Activated CD4-positive, CD25-positive, alpha-beta regulatory T cell treated with anti-CD3 and anti-CD28 coated beads, Interleukin-2, amount 50 U/mL, for 16 hours (primary cell): ENCODE data around the gene HDGFL2.
"Not testable (repeated sequence)": the region's sequence is repeated elsewhere in the genome, so short reads cannot be mapped to it uniquely, and the experiment has no call there.

Source experiments
- DNase-seq: peaks from one replicate; pipeline ENCODE4 v3.0.0-alpha.2; 2020; ENCODE audit warnings: low read depth, low spot score

The HDGFL2 gene

DNA sequence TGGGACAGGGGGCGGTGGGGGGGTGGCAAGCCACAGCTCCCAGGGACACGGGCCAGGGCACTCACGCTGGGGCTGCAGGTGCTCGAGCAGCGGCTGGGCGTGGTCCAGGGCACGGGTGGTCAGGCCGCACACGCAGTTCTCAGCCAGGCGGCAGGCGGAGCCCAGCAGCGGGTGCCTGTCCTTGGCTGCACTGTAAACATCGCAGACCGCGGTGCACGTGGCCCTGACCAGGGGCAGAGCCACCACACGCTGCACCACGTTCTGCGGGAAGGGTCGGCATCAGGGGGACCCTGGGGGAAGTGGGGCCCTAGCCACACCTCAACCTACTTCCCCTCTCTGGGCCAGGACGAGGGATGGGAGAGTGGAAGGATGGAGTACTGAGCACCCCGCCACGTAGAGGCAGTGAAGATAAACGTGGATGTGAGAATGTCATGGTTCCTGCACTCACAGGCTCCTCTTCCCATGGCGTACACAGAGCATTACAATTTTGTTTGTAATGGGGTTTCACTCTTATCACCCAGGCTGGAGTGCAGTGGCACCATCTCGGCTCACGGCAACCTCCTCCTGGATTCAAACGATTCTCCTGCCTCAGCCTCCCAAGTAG lies 59.6 kb downstream of the HDGFL2 start:
- DNase-seq = no peak

- no peak for DNase-seq
Observed at GRCh38 chr19:4533334-4533733, 61.2 kb downstream of the HDGFL2 start.

DNA sequence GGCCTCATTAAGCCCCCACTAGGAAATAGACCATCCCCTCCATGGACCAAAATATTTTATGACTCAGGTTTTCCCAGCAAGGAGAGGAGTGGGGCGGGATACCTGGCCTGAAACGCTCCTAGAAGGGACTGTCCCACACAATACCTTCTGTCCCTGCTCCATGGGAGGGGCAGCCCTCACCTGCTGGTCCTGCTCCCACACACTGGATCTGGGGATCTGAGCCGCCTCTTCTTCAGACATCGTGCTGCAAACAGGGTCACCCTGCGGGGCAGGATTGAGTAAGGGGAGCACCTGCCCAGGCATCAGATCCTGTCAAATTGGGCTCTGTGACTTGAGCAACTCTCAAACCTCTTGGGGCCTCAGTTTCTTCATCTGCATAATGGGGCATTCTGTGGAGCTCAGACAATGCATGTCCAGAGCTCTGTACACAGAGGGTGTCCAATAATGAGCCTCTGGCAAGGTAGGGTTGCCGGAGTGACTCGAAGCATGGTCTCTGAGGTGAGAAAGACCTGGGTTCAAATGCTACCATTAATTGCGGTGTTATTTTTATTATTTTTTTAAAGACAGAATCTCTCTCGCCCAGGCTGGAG lies 61.8 kb downstream of the HDGFL2 start:
- DNase-seq = no peak

DNA sequence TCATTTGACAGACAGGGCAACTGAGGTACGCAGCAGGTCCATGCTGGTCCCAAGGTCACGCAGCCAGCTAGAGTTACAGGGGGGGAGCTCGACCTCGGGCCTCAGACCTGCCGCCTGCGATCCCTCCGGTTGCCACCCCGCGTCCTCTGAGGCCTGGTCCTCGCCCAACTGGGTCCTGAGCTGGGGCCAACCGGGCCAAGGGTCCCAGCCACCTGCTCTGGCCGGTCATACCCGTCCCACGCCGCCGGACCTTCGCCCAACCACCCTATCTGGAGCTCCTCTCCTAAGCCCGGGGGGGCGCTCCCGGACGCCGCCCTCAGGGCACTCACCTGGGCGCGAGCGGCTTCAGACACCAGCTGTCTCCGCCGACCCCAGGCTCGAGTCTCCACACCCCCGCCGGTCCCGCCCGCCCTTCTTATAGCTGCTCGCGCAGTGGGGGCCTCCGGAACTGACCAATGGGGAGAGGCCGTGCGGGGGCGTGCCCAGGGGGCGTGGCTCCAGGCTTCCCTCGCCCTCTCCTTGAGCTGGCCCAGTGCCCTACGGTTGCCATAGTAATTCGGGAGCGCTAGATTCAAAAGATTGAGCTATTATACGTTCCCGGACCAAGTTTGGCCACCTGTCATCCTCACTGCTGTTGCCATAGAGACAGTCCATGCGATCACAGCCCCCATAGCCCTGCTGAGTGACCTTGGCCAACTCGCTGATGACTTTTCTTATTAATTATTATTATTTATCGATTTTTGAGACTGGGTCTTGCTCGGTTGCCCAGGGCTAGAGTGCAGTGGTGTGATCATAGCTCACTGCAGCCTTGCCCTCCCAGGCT lies 63.0 kb downstream of the HDGFL2 start, which contains the start of gene PLIN5:
TSS of gene PLIN5 (minus strand) at position 389 of the 823 bp plus-strand sequence. CDS start 1,150 bp downstream, outside the sequence.
- DNase-seq = no peak

DNA sequence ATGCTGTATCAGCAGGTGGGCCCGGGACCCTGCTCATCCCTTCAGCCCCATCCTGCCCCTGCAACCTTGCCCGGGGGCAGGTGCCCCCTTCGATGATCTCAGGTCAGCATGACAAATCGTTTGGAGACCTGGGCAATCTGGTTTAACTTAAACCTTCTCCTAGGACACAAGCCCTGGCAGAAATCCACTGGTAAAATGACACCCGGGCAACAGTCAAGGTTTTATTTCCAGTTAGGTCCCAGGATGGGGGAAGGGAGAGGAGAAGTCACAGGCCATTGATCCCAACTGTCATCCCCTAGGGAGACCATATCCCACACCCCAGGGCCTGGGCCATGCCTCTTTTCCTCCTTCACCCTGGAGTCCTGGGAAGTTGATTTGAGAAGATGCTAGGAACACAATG lies 64.7 kb downstream of the HDGFL2 start:
- no peak for DNase-seq

DNA sequence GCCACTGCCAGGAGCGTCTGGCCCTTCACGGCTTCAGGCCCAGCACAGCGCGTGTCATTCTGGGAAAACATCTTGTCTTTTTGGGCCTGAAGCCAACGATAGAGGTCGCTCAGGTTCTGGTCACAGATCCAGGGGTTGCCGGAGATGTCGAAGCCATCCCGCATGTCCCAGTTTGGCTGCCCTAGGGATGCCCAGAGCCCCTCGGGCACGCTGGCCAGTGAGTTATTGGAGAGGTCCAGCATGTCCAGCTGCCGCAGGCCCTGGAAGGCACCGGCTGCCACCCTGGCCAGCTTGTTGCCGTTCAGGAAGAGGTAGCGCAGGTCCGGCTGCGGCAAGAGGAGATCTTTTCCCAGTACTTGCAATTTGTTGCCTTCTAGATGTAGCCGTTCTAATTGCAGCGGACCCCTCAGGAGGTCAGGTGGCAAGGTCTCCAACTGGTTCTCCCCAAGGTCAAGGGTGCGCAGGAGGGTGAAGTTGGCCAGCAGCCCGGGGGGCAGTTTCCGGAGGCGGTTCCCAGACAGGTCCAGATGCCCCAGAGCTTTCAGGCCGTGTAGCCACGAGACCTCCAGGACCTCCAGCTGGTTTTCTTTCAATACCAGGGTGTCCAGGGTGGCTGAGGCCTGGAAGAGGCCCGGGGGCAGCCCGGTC lies 66.0 kb downstream of the HDGFL2 start:
- DNase-seq = no peak

GRCh38 chr19:4538601-4538954 lies 66.5 kb downstream of the HDGFL2 start:
- no peak for DNase-seq

DNA sequence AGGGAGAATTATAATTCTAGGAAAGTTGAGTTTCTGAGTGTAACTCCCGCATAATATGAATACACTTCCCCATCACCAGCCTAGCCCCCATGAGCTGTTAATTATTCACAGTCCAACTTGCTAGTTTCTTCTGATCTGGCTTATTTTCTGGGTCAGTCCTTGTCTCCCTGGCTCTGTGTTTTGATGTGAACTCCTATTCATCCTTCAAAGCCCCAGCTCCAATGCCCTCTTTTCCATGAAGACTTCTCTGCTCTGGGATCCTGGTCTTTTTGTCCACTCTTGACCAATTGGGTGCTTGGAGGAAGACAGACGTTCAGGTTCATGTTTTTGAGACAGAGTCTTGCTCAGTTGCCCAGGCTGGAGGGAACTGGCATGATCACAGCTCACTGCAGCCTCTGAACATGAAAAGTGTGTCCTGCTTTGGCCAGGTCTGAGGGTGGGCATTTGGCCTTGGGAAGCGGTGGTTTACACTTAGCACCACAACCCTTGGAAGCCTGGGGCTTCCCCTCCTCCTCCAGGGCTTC lies 67.1 kb downstream of the HDGFL2 start:
- no peak for DNase-seq

GRCh38 chr19:4539693-4540581 lies 67.8 kb downstream of the HDGFL2 start, which contains the start of gene LRG1:
TSS of gene LRG1 (minus strand) at chr19:4540036. CDS start at chr19:4540013, 23 bp downstream.
- no peak for DNase-seq

- DNase-seq = no peak
Observed at GRCh38 chr19:4541114-4541805, 69.2 kb downstream of the HDGFL2 start.

DNA sequence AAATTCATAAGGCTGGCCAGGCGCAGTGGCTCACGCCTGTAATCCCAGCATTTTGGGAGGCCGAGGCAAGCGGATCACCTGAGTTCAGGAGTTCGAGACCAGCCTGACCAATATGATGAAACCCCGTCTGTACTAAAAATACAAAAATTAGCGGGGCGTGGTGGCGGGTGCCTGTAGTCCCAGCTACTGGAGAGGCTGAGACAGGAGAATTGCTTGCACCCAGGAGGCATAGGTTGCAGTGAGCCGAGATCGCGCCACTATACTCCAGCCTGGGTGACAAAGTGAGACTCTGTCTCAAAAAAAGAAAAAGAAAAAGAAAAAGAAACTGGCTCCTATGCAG lies 69.7 kb downstream of the HDGFL2 start:
- DNase-seq = not testable (repeated sequence)

DNA sequence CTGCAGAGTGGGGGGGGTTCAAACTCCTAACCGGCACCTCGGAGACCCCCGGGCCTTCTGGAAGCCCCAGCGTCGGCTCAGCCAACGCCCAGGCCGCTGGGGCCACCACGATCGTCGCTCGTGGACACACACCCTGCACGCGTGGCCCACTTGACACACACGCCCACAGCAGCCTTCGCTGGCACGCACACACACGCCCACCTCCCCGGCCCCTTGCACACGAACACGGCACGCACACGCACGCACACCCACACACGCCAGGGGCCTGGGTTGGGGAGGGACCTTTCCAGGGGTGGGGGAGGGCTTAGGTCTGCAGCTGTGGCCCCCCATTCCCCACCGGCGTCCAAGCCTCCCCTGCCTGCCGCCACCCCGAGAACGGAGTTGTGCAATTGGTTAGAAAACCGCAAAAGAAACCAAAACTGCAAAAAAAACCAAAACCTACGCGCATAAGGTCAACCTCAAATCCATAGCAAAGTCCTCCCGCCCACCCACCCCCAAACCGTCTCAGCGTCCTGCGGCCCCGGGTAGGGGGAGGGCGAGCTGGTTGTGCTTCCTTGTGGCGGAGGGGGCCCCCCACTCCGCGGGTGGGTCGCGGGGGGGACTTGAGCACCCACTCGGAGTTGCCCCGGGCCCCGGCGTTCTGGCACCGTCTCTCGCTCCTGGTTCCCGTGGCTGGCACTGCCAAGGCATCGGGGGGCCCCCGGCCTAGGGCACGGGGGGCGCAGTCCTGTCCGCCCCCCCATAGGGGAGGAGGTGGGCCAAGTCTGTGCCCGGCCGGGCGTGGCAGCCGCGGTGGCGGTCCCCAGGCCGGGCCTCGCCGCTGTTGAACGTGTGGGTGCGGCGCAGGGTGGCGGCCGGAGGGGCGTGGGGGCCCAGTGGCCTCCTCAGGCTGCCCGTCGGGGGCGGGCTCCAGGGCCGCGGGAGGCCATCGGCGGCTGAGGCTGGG lies 71.1 kb downstream of the HDGFL2 start:
- DNase-seq = no peak

DNA sequence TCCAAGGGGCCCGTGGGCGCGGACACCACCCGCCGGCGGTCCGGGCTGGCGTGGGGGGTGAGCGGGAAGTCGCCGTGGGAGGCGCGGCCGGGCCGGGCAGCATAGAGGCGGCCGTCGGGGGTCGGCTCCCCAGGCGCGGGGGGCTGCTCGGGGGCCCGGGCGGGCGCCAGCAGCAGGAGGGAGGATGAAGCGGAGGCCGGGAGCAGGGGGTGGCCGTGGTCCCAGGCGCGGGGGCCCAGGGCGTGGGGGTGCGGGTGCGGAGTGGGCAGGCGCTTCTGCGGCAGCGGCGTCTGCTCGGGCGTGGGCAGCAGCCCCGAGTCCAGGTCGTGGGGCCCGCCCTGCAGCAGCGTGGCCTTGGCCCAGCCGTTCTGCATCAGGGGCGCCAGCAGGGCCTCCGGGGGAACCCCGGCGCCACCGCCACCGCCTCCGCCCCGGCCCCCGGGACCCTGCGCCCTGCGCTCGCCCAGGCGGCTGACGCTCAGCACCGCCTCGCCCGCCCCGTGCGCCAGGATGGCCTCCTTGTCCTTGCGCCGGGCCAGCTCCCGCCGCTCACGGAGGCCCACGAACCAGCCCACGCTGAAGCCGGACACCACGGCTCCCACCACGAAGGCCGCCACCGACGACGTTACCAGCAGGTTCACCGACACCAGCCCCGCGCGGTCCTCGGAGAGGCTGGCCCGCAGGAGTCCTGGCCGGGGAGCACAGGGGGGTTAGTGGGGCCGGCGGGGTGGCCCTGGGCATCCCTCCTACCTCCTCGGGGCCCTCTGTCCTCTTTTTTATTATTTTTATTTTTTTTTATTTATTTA lies 71.9 kb downstream of the HDGFL2 start:
- DNase-seq = no peak

DNA sequence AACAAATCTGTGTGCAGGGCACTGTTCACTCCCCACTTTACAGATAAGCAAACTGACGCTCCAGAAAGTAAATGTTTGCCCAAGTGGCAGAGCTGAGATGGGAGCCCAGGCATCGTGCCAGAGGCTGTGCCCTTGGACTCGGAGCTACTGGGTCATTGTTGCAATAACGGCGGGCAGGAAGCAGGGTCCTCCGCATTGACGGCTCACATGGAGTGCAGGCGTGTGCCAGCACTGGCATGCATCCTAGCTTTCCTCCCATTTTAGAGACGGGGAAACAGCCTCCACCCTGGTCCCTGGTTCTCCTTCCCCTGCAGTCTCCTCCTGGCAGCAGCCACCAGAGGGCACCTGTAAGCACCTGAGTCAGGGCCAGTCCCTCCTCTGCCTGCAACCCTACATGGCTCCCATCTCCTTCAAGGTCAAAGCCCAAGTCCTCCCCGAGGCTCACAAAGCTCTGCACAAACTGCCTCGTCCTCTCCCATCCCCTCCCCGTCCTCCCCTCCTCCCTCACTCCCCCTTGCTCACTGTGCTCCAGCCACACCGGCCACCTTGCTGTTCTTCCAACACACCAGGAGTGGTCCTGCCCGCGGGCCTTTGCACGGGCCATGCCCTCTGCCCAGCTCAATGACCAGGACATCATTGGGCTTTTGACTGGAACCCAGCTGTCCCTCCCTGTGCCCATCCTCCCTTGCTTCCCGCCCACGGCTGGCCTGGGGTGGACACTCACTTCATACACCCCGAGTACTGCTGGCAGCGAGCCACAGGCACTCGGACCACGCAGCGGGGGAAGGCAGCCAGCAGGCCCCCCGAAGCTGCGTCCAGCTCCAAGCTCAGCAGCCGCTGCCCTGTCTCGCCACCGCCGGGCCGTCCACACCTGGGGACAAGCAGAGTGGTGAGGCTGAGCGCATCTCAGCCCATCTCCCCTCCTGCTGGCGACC lies 75.5 kb downstream of the HDGFL2 start:
- DNase-seq = no peak

GRCh38 chr19:4548238-4548584 lies 76.1 kb downstream of the HDGFL2 start:
- no peak for DNase-seq

DNA sequence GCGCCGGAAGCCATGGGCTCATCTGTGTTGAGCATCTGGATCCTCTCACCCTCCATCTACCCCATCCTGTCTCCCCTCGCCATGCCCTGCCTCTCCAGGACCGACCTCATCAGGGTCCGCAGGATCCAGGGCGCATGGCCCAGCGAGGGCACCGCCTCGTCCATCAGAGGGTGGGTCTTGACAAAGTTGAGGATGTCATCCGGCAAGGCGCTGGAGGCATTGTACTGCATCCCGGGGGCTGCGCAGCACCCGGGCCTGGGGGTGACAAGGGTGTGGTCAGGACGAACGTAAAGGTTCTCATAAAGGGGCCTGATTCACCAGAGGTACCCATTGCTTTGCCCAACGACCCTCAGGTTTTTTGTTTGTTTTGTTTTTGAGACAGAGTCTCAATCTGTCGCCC lies 77.9 kb downstream of the HDGFL2 start:
- DNase-seq = no peak

- DNase-seq = no peak
Observed at GRCh38 chr19:4550479-4551050, 78.5 kb downstream of the HDGFL2 start.
